ENCODE measurements around the gene OSBPL7. TPM values are rescaled to one million over a fixed set of nuclear protein-coding genes. Genes with fewer than 3 reads are reported as not detected.

The OSBPL7 gene
- total and polyA plus RNA-seq, 9 donors, result 6.1 to 18.0 (median 12.3) TPM

- TF ChIP-seq CTCF (IDR thresholded peaks at IDR 0.05) (no peak), POLR2A (IDR thresholded peaks at IDR 0.05) (no peak), EP300 (IDR thresholded peaks at IDR 0.05) (no peak)
- H3K4me1 ChIP-seq (ENCODE audit: insufficient read depth), result no peaks in the 10 kb centered on the region
- H3K27ac ChIP-seq, result no peak overlapping the region
- WGBS, 3 donors, result 33 to 60% (median 36%) methylated on average over 6 of the region's 6 CpGs
- DNase-seq, result no peak
- no peaks in the 10 kb centered on the region for H3K36me3 ChIP-seq
- no peak overlapping the region for H3K4me3 ChIP-seq
- H3K27me3 ChIP-seq, result no peaks in the 10 kb centered on the region
- no peaks in the 10 kb centered on the region for H3K9me3 ChIP-seq
- intact Hi-C loops (cut with DNase I), result no loop called here
Measured at GRCh38 chr17:47801906-47802305, 19.7 kb downstream of the OSBPL7 start.

GRCh38 chr17:47801176-47801765, 20.3 kb downstream of the OSBPL7 start:
- no peaks in the 10 kb centered on the region for H3K9me3 ChIP-seq
- no peak overlapping the region for H3K27ac ChIP-seq
- 79 to 84% (median 79%) methylated on average over 4 of the region's 4 CpGs for WGBS, 3 donors
- H3K36me3 ChIP-seq, result no peaks in the 10 kb centered on the region
- no peak for TF ChIP-seq CTCF (IDR thresholded peaks at IDR 0.05)
- DNase-seq, result no peak
- intact Hi-C loops (cut with DNase I), result no loop called here
- no peak overlapping the region for H3K4me3 ChIP-seq
- H3K27me3 ChIP-seq, result no peaks in the 10 kb centered on the region
- no peaks in the 10 kb centered on the region for H3K4me1 ChIP-seq (ENCODE audit: insufficient read depth)

- intact Hi-C loops (cut with DNase I), result no loop called here
- Histone ChIP-seq H3K9me3 (no peaks in the 10 kb centered on the region), H3K27me3 (no peaks in the 10 kb centered on the region), H3K4me3 (no peak overlapping the region), H3K4me1 (ENCODE audit: insufficient read depth) (no peaks in the 10 kb centered on the region), H3K27ac (no peak overlapping the region), H3K36me3 (no peaks in the 10 kb centered on the region)
- 79 to 84% (median 83%) methylated on average over 12 of the region's 12 CpGs for WGBS, 3 donors
- no peak for DNase-seq
- TF ChIP-seq EP300 (IDR thresholded peaks at IDR 0.05) (no peak), CTCF (IDR thresholded peaks at IDR 0.05) (no peak), POLR2A (IDR thresholded peaks at IDR 0.05) (no peak)
Measured at GRCh38 chr17:47800686-47801085, 20.9 kb downstream of the OSBPL7 start.

GRCh38 chr17:47797797-47798196, 23.8 kb downstream of the OSBPL7 start:
- no peak for TF ChIP-seq POLR2A (IDR thresholded peaks at IDR 0.05)
- TF ChIP-seq CTCF (IDR thresholded peaks at IDR 0.05), result no peak
- no peak for TF ChIP-seq EP300 (IDR thresholded peaks at IDR 0.05)
- no peaks in the 10 kb centered on the region for H3K9me3 ChIP-seq
- 32 to 44% (median 43%) methylated on average over 2 of the region's 2 CpGs for WGBS, 3 donors
- H3K36me3 ChIP-seq, result no peaks in the 10 kb centered on the region
- no peak overlapping the region for H3K4me3 ChIP-seq
- DNase-seq, result no peak
- intact Hi-C loops (cut with DNase I), result no loop called here
- H3K4me1 ChIP-seq (ENCODE audit: insufficient read depth), result no peaks in the 10 kb centered on the region
- no peak overlapping the region for H3K27ac ChIP-seq
- H3K27me3 ChIP-seq, result no peaks in the 10 kb centered on the region
